Neutrophil (primary cell): ENCODE data around the gene C12orf60.

Experiments used
- H3K27ac ChIP-seq: fragments of 200-600 bp; sonication (generic); 2 replicates; pipeline ENCODE4 v1.5.1; 2016; ENCODE audit warnings: mild to moderate bottlenecking, moderate library complexity
- H3K27me3 ChIP-seq: fragments of 200-600 bp; sonication (generic); 2 replicates; pipeline ENCODE4 v1.6.0; 2016; ENCODE audit warnings: mild to moderate bottlenecking
- H3K36me3 ChIP-seq: fragments of 200-600 bp; sonication (generic); 2 replicates; pipeline ENCODE4 v1.5.1; 2017
- H3K4me1 ChIP-seq, 2 experiments: fragments of 200-600 bp in 1 of 2; sonication (generic) in 1 of 2; 1 replicate in 1 of 2; 2 replicates in 1 of 2; pipeline versions ENCODE4 v1.5.1 to v1.6.1; 2013 to 2016; ENCODE audit warnings: low read depth in 1 of 2, low read length in 1 of 2, mild to moderate bottlenecking in 1 of 2, moderate library complexity in 1 of 2; ENCODE audit not compliant: control insufficient read depth in 1 of 2, insufficient read depth in 1 of 2
- H3K4me3 ChIP-seq, 2 experiments: fragments of 200-600 bp in 1 of 2; sonication (generic) in 1 of 2; 1 replicate in 1 of 2; 2 replicates in 1 of 2; pipeline ENCODE4 v1.5.1; 2013 to 2016; ENCODE audit warnings: low read depth in 1 of 2, low read length in 1 of 2, mild to moderate bottlenecking in 1 of 2, moderate library complexity in 1 of 2
- H3K9me3 ChIP-seq: fragments of 200-600 bp; sonication (generic); 2 replicates; pipeline ENCODE4 v1.5.1; 2016
- CTCF ChIP-seq: fragments of 200-600 bp; sonication (generic); IDR thresholded peaks from 2 replicates; pipeline ENCODE4 v1.5.1; 2016; ENCODE audit warnings: antibody characterized with exemption

The C12orf60 gene

GRCh38 chr12:14811486-14811885, 8.0 kb downstream of the C12orf60 start:
- Histone ChIP-seq H3K4me3 (no peak overlapping the region), H3K9me3 (no peaks in the 10 kb centered on the region), H3K36me3 (no peaks in the 10 kb centered on the region), H3K27me3 (peaks cover 36% of the 10 kb centered on the region), H3K27ac (no peak overlapping the region), H3K4me1 (no peaks in the 10 kb centered on the region)
- no peak for TF ChIP-seq CTCF

GRCh38 chr12:14814014-14814413, 10.5 kb downstream of the C12orf60 start, which contains the start of gene SMCO3:
Gene SMCO3, minus strand, starts transcription at chr12:14814182. Its CDS starts 7,502 bp downstream, at chr12:14806680.
- no peaks in the 10 kb centered on the region for H3K9me3 ChIP-seq
- peaks cover 37% of the 10 kb centered on the region for H3K27me3 ChIP-seq
- no peaks in the 10 kb centered on the region for H3K4me1 ChIP-seq
- H3K36me3 ChIP-seq = no peaks in the 10 kb centered on the region
- no peak within 1 kb of the TSS for H3K27ac ChIP-seq
- TF ChIP-seq CTCF = no peak
- no peak within 1 kb of the TSS for H3K4me3 ChIP-seq

- Histone ChIP-seq H3K9me3 (no peaks in the 10 kb centered on the region), H3K4me3 (no peak overlapping the region), H3K4me1 (no peaks in the 10 kb centered on the region), H3K27ac (no peak overlapping the region), H3K36me3 (no peaks in the 10 kb centered on the region), H3K27me3 (peaks cover 4% of the 10 kb centered on the region)
- TF ChIP-seq CTCF = no peak
These were observed 20.7 kb downstream of the C12orf60 start for GRCh38 chr12:14824012-14824634.

GRCh38 chr12:14825256-14825655, 21.8 kb downstream of the C12orf60 start:
- Histone ChIP-seq H3K27me3 (peaks cover 10% of the 10 kb centered on the region), H3K4me1 (no peaks in the 10 kb centered on the region), H3K9me3 (no peaks in the 10 kb centered on the region), H3K4me3 (no peak overlapping the region), H3K36me3 (no peaks in the 10 kb centered on the region), H3K27ac (no peak overlapping the region)
- no peak for TF ChIP-seq CTCF

GRCh38 chr12:14826491-14826890, 23.0 kb downstream of the C12orf60 start:
- H3K4me1 ChIP-seq = no peaks in the 10 kb centered on the region
- no peak for TF ChIP-seq CTCF
- H3K36me3 ChIP-seq = no peaks in the 10 kb centered on the region
- no peaks in the 10 kb centered on the region for H3K9me3 ChIP-seq
- no peak overlapping the region for H3K27ac ChIP-seq
- no peak overlapping the region for H3K4me3 ChIP-seq
- H3K27me3 ChIP-seq = peaks cover 14% of the 10 kb centered on the region
